Lower leg skin (tissue), 3 donors: ENCODE results near the gene TNIP1.

Experiments
- POLR2A ChIP-seq, 2 donors: fragments of 450-650 bp; IDR thresholded peaks; one replicate each; pipeline ENCODE4 v1.6.1; 2016 to 2017; ENCODE audit warnings: antibody characterized with exemption in 2 of 2, mild to moderate bottlenecking in 1 of 2, moderate library complexity in 1 of 2
- TF ChIP-seq, protein P1 (sequence below), 3 donors: fragments of 450-650 bp; IDR thresholded peaks; one replicate each; pipeline ENCODE4 v1.5.1; 2016; ENCODE audit warnings: antibody characterized with exemption in 3 of 3, mild to moderate bottlenecking in 3 of 3, moderate library complexity in 2 of 3

DNA sequence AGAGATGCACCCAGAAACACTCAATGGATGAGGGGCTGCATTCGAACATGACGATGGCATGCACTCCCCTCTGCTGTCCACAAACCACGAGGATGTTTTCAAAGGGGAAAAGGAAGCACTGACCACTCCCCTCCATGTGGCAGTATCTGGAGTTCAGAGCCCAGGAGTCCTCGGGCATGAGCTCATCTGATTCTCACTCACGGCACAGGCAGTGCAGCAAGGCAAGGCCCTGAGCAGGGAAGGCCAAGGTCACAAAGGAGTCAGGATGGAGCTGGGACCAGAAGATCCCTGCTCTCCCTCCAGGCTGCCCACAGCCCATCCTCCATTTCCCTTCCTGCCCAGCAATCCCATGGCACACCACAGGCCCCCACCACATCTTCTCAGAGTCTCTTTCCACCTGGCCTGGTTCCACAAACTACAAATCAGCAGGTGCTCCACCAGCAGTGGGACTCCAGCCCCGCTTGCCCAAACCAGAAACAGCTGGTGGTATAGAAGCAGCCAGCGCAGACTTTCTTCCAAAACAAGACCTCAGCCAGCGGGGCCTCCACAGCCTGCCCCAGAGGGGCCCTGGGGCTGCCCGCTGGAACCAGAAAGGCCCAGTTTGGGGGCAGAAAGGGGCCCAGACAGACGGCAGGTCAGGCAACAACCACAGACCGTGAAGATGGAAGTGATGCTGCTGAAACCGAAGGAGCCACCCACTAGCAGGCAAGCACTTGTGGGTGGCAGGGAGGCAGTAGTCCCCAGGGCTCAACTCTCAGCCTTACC lies 12.2 kb downstream of the TNIP1 start:
- TF ChIP-seq, protein P1, sequence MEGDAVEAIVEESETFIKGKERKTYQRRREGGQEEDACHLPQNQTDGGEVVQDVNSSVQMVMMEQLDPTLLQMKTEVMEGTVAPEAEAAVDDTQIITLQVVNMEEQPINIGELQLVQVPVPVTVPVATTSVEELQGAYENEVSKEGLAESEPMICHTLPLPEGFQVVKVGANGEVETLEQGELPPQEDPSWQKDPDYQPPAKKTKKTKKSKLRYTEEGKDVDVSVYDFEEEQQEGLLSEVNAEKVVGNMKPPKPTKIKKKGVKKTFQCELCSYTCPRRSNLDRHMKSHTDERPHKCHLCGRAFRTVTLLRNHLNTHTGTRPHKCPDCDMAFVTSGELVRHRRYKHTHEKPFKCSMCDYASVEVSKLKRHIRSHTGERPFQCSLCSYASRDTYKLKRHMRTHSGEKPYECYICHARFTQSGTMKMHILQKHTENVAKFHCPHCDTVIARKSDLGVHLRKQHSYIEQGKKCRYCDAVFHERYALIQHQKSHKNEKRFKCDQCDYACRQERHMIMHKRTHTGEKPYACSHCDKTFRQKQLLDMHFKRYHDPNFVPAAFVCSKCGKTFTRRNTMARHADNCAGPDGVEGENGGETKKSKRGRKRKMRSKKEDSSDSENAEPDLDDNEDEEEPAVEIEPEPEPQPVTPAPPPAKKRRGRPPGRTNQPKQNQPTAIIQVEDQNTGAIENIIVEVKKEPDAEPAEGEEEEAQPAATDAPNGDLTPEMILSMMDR (IDR thresholded peaks at IDR 0.05), result no peak
- no peak for TF ChIP-seq POLR2A (IDR thresholded peaks at IDR 0.05)
